GM12874 (cell line): Measurements from ENCODE around the gene OVCH2.

Source experiments
- TF ChIP-seq, protein P1 (sequence below): IDR thresholded peaks from 2 replicates; pipeline ENCODE4 v1.5.1; 2011; ENCODE audit warnings: low read depth, mild to moderate bottlenecking, control low read depth, low read length, moderate library complexity; ENCODE audit not compliant: insufficient read depth

Gene OVCH2

GRCh38 chr11:7677796-7678201 is 28.5 kb downstream of the OVCH2 start:
- TF ChIP-seq, protein P1, sequence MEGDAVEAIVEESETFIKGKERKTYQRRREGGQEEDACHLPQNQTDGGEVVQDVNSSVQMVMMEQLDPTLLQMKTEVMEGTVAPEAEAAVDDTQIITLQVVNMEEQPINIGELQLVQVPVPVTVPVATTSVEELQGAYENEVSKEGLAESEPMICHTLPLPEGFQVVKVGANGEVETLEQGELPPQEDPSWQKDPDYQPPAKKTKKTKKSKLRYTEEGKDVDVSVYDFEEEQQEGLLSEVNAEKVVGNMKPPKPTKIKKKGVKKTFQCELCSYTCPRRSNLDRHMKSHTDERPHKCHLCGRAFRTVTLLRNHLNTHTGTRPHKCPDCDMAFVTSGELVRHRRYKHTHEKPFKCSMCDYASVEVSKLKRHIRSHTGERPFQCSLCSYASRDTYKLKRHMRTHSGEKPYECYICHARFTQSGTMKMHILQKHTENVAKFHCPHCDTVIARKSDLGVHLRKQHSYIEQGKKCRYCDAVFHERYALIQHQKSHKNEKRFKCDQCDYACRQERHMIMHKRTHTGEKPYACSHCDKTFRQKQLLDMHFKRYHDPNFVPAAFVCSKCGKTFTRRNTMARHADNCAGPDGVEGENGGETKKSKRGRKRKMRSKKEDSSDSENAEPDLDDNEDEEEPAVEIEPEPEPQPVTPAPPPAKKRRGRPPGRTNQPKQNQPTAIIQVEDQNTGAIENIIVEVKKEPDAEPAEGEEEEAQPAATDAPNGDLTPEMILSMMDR: no peak

DNA sequence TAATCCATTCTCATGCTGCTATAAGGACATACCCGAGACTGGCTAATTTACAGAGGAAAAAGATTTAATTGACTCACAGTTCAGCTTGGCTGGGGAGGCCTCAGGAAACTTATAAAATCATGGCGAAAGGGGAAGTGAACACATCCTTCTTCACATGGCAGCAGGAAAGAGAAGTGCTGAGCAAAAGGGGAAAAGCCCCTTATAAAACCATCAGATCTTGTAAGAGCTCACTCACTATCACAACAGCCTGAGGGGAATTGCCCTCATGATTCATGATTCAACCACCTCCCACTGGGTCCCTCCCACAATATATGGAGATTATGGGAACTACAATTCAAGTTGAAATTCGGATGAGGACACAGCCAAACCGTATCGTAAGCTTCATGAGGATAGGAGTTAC is 29.2 kb downstream of the OVCH2 start:
- TF ChIP-seq, protein P1: no peak

DNA sequence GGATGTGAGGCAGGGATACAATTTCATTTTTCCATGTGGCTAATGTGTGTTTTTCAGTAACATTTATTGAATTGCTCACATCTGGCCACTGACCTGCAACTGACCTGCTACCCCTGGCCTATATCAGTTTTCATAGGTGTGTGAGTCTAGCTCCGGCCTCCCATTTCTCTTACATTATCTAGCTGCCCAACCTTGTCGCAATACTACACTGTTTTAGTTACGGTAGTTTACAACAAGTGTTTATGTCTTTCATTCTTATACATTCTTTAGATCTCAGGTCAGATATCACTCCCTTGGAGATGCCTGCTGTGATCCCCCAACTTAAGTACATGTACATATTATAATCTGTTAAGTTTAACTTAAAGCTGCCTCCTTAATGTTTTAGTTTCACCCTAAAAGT is 30.6 kb downstream of the OVCH2 start:
- TF ChIP-seq, protein P1: no peak

GRCh38 chr11:7673724-7674434 is 32.4 kb downstream of the OVCH2 start:
- TF ChIP-seq, protein P1: no peak

- TF ChIP-seq, protein P1: no peak
Measured at GRCh38 chr11:7672960-7673723, 33.1 kb downstream of the OVCH2 start, which contains the start of gene CYB5R2. CYB5R2 (minus strand) TSS chr11:7673500; CDS start chr11:7672825, 675 bp downstream.

- TF ChIP-seq, protein P1: no peak
Measured at GRCh38 chr11:7672276-7672959, 33.9 kb downstream of the OVCH2 start.
